GM12874 (cell line): ENCODE data around the gene KIF25.

ENCODE experiments used
- CTCF ChIP-seq: IDR thresholded peaks from 2 replicates; pipeline ENCODE4 v1.5.1; 2011; ENCODE audit warnings: low read depth, mild to moderate bottlenecking, control low read depth, low read length, moderate library complexity; ENCODE audit not compliant: insufficient read depth

The KIF25 gene

GRCh38 chr6:168093071-168093505 is 95.6 kb downstream of the KIF25 start:
- no peak for TF ChIP-seq CTCF

- TF ChIP-seq CTCF, result no peak
Measured at GRCh38 chr6:168093634-168094033, 96.2 kb downstream of the KIF25 start.
